SK-N-SH (cell line): ENCODE measurements around the gene ITGA8. TPM values are rescaled to one million over a fixed set of nuclear protein-coding genes. Genes with fewer than 3 reads are reported as not detected.

Experiments used
- CTCF ChIA-PET: fragments of 300-600, 350-600 bp; formaldehyde crosslinking; extraction: SDS; loops from one replicate; lab custom pipeline; 2021; lab: Yijun Ruan, JAX
- POLR2A ChIA-PET: fragments of 350-600 bp; sonication (Branson Sonifier 250); formaldehyde crosslinking; extraction: SDS; loops from one replicate; lab custom pipeline; 2020; ENCODE audit warnings: antibody characterized with exemption, inconsistent platforms; lab: Yijun Ruan, JAX
- DNase-seq: peaks from one replicate; pipeline ENCODE4 v3.0.0; 2012
- H2AFZ ChIP-seq: fragments of 200-600 bp; sonication (generic); 2 replicates; pipeline ENCODE4 v1.8.1; 2016; ENCODE audit warnings: antibody characterized with exemption, mild to moderate bottlenecking, low read depth
- H3F3A ChIP-seq: fragments of 200-600 bp; sonication (generic); replicated peaks from 2 replicates; pipeline ENCODE3; 2016; ENCODE audit warnings: antibody characterized with exemption, mild to moderate bottlenecking; ENCODE audit not compliant: insufficient read depth
- H3K27ac ChIP-seq, 2 experiments: fragments of 200-500 bp in 1 of 2; fragments of 200-600 bp in 1 of 2; sonication (Bioruptor generic) in 1 of 2; sonication (generic), shearing (Covaris generic) in 1 of 2; 2 replicates each; pipeline versions ENCODE4 v1.5.1 to v1.6.1; 2014 to 2016; ENCODE audit warnings: low read depth in 2 of 2, inconsistent platforms in 1 of 2, low read length in 1 of 2, mild to moderate bottlenecking in 1 of 2, mixed read lengths in 1 of 2
- H3K27me3 ChIP-seq: fragments of 200-600 bp; sonication (generic), shearing (Covaris generic); 2 replicates; pipeline ENCODE4 v1.6.1; 2016; ENCODE audit warnings: mixed run types; ENCODE audit not compliant: insufficient read depth
- H3K36me3 ChIP-seq, 2 experiments: fragments of 200-500 bp in 1 of 2; fragments of 200-600 bp in 1 of 2; sonication (Bioruptor generic) in 1 of 2; sonication (generic) in 1 of 2; replicated peaks in 1 of 2; 2 replicates each; pipeline versions ENCODE3 to v1.5.1; 2014 to 2016; ENCODE audit warnings: low read length in 1 of 2, mild to moderate bottlenecking in 1 of 2; ENCODE audit not compliant: insufficient read depth in 2 of 2, control insufficient read depth in 1 of 2
- H3K4me1 ChIP-seq, 2 experiments: fragments of 200-500 bp in 1 of 2; fragments of 200-600 bp in 1 of 2; sonication (Bioruptor generic) in 1 of 2; sonication (generic), shearing (Covaris generic) in 1 of 2; 2 replicates each; pipeline versions ENCODE4 v1.5.1 to v1.6.1; 2014 to 2016; ENCODE audit warnings: low read depth in 1 of 2, low read length in 1 of 2, mixed run types in 1 of 2; ENCODE audit not compliant: insufficient read depth in 2 of 2, control insufficient read depth in 1 of 2
- H3K4me2 ChIP-seq: fragments of 200-600 bp; sonication (generic), shearing (Covaris generic); 2 replicates; pipeline ENCODE4 v1.6.1; 2017; ENCODE audit warnings: mixed run types
- H3K4me3 ChIP-seq, 2 experiments: fragments of 200-500 bp in 1 of 2; fragments of 200-600 bp in 1 of 2; sonication (Bioruptor generic) in 1 of 2; sonication (generic), shearing (Covaris generic) in 1 of 2; 2 replicates each; pipeline versions ENCODE4 v1.5.1 to v1.8.1; 2014 to 2016; ENCODE audit warnings: low read depth in 2 of 2, inconsistent platforms in 1 of 2, low read length in 1 of 2, mild to moderate bottlenecking in 1 of 2, mixed read lengths in 1 of 2, moderate library complexity in 1 of 2
- H3K79me2 ChIP-seq: fragments of 200-600 bp; sonication (generic); 2 replicates; pipeline ENCODE4 v1.8.1; 2017; ENCODE audit warnings: mild to moderate bottlenecking; ENCODE audit not compliant: insufficient read depth
- H3K9ac ChIP-seq: fragments of 200-600 bp; sonication (generic); 2 replicates; pipeline ENCODE4 v1.6.1; 2017; ENCODE audit warnings: mixed run types
- H3K9me2 ChIP-seq: fragments of 200-600 bp; sonication (generic); 2 replicates; pipeline ENCODE4 v1.6.1; 2017; ENCODE audit warnings: mixed run types
- H3K9me3 ChIP-seq: fragments of 200-600 bp; sonication (generic); 2 replicates; pipeline ENCODE4 v1.6.1; 2017; ENCODE audit warnings: mixed run types, mild to moderate bottlenecking, moderate library complexity
- H4K20me1 ChIP-seq: fragments of 200-600 bp; sonication (generic); 2 replicates; pipeline ENCODE4 v1.6.1; 2017; ENCODE audit warnings: mild to moderate bottlenecking, mixed run types; ENCODE audit not compliant: insufficient read depth
- CHD2 ChIP-seq: fragments of 150-350 bp; IDR thresholded peaks from 2 replicates; pipeline ENCODE4 v1.6.1; 2018; ENCODE audit warnings: low read length; ENCODE audit not compliant: partially characterized antibody
- ELF1 ChIP-seq: IDR thresholded peaks from 2 replicates; pipeline ENCODE4 v1.4.0; 2012
- EP300 ChIP-seq, 2 experiments: IDR thresholded peaks; 2 replicates each; pipeline versions ENCODE4 v1.4.0 to v1.6.1; 2012; ENCODE audit warnings: borderline replicate concordance in 1 of 2, low read depth in 1 of 2, low read length in 1 of 2
- GABPA ChIP-seq: IDR thresholded peaks from 2 replicates; pipeline ENCODE4 v1.4.0; 2012; ENCODE audit warnings: low read depth, mild to moderate bottlenecking
- JUND ChIP-seq: IDR thresholded peaks from 2 replicates; pipeline ENCODE4 v1.4.0; 2012
- MXI1 ChIP-seq: IDR thresholded peaks from 2 replicates; pipeline ENCODE4 v1.6.1; 2012; ENCODE audit warnings: mild to moderate bottlenecking, low read depth, low read length, improper control_type of control experiment
- NRF1 ChIP-seq: IDR thresholded peaks from 2 replicates; pipeline ENCODE4 v1.6.1; 2012; ENCODE audit warnings: low read depth, mild to moderate bottlenecking, low read length
- RAD21 ChIP-seq: IDR thresholded peaks from 2 replicates; pipeline ENCODE4 v1.6.1; 2012; ENCODE audit warnings: mild to moderate bottlenecking, low read length
- RCOR1 ChIP-seq: fragments of 150-350 bp; IDR thresholded peaks from 2 replicates; pipeline ENCODE4 v1.6.1; 2017; ENCODE audit warnings: antibody characterized with exemption, low read length
- RXRA ChIP-seq: IDR thresholded peaks from 2 replicates; pipeline ENCODE4 v1.4.0; 2012; ENCODE audit warnings: low read depth, mild to moderate bottlenecking, borderline replicate concordance
- TAF1 ChIP-seq: IDR thresholded peaks from 2 replicates; pipeline ENCODE4 v1.6.1; 2012; ENCODE audit warnings: low read depth, mild to moderate bottlenecking, low read length, moderate library complexity, borderline replicate concordance
- TEAD4 ChIP-seq: IDR thresholded peaks from 2 replicates; pipeline ENCODE4 v1.4.0; 2012; ENCODE audit warnings: mild to moderate bottlenecking, borderline replicate concordance; ENCODE audit not compliant: insufficient read depth
- WGBS: methylation state at CpG from one replicate; pipeline ENCODE4 v1.1.6; 2017; ENCODE audit warnings: low lambda C conversion rate; 5-methylcytosine and 5-hydroxymethylcytosine counted together
- polyA plus RNA-seq, 3 experiments: library from polyadenylated mRNA; depleted of rRNA; stranded (reverse); fragments of >200 nt; gene quantifications; 2 replicates each; pipeline ENCODE4 v1.2.3, GENCODE V29; 2012
- TF ChIP-seq, protein P1 (sequence below): fragments of 150-350 bp; IDR thresholded peaks from 2 replicates; pipeline ENCODE4 v1.6.1; 2016; ENCODE audit warnings: mild to moderate bottlenecking, low read depth, low read length
- TF ChIP-seq, protein P2 (sequence below): IDR thresholded peaks from 2 replicates; pipeline ENCODE4 v1.4.0; 2012; ENCODE audit warnings: low read depth, borderline replicate concordance
- TF ChIP-seq, protein P3 (sequence below): IDR thresholded peaks from 2 replicates; pipeline ENCODE4; 2012
- TF ChIP-seq, protein P4 (sequence below): IDR thresholded peaks from 2 replicates; pipeline ENCODE4 v1.4.0; 2012; ENCODE audit warnings: low read depth, borderline replicate concordance

ITGA8 gene
- polyA plus RNA-seq, 1 of the 3 experiments (the other 2 are of a cell fraction): not detected

DNA sequence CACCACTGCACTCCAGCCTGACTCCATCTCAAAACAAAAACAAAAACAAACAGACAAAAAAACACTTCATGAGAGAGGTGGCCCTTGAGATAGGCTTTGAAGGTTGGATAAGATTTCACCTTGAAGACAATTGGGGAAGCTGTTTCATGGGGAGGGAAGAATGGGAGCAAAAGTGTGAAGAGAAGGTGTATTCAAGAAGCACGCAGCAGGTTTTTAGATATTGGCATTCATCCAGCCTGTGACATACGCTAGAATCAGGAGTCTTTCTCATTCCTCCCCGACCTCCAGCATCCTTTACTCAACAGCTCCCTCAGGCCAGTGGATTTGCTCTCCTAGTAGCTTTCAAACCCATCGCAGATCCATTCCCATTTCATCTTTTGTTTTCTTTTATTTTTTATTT is 232.3 kb downstream of the ITGA8 start:
- Histone ChIP-seq H3K9me2 (no peaks in the 10 kb centered on the region), H3K36me3 (no peaks in the 10 kb centered on the region), H3F3A (no peaks in the 10 kb centered on the region), H3K27me3 (no peaks in the 10 kb centered on the region; the same call in 1 of the 2 replicates), H3K4me1 (peaks cover 0 to 8% of the 10 kb centered on the region in 2 experiments; a peak in 1 of 4 replicates), H3K9me3 (no peaks in the 10 kb centered on the region), H2AFZ (no peak overlapping the region), H3K9ac (no peak overlapping the region), H3K4me2 (no peak overlapping the region), H3K27ac (no peak overlapping the region), H3K4me3 (no peak overlapping the region), H4K20me1 (no peaks in the 10 kb centered on the region), H3K79me2 (no peaks in the 10 kb centered on the region)
- no peak for TF ChIP-seq MXI1
- no peak for TF ChIP-seq TEAD4
- no peak for TF ChIP-seq JUND
- TF ChIP-seq, protein P1, sequence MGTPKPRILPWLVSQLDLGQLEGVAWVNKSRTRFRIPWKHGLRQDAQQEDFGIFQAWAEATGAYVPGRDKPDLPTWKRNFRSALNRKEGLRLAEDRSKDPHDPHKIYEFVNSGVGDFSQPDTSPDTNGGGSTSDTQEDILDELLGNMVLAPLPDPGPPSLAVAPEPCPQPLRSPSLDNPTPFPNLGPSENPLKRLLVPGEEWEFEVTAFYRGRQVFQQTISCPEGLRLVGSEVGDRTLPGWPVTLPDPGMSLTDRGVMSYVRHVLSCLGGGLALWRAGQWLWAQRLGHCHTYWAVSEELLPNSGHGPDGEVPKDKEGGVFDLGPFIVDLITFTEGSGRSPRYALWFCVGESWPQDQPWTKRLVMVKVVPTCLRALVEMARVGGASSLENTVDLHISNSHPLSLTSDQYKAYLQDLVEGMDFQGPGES: no peak
- no peak for TF ChIP-seq RXRA
- TF ChIP-seq, protein P2, sequence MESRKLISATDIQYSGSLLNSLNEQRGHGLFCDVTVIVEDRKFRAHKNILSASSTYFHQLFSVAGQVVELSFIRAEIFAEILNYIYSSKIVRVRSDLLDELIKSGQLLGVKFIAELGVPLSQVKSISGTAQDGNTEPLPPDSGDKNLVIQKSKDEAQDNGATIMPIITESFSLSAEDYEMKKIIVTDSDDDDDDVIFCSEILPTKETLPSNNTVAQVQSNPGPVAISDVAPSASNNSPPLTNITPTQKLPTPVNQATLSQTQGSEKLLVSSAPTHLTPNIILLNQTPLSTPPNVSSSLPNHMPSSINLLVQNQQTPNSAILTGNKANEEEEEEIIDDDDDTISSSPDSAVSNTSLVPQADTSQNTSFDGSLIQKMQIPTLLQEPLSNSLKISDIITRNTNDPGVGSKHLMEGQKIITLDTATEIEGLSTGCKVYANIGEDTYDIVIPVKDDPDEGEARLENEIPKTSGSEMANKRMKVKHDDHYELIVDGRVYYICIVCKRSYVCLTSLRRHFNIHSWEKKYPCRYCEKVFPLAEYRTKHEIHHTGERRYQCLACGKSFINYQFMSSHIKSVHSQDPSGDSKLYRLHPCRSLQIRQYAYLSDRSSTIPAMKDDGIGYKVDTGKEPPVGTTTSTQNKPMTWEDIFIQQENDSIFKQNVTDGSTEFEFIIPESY: no peak
- TF ChIP-seq, protein P3, sequence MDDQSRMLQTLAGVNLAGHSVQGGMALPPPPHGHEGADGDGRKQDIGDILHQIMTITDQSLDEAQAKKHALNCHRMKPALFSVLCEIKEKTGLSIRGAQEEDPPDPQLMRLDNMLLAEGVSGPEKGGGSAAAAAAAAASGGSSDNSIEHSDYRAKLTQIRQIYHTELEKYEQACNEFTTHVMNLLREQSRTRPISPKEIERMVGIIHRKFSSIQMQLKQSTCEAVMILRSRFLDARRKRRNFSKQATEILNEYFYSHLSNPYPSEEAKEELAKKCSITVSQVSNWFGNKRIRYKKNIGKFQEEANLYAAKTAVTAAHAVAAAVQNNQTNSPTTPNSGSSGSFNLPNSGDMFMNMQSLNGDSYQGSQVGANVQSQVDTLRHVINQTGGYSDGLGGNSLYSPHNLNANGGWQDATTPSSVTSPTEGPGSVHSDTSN: no peak
- TF ChIP-seq RAD21: no peak
- TF ChIP-seq NRF1: no peak
- TF ChIP-seq EP300 (IDR thresholded peaks at IDR 0.05; ENCODE audit: borderline replicate concordance in 1 of 2, low read depth in 1 of 2, low read length in 1 of 2): no peak
- TF ChIP-seq, protein P4, sequence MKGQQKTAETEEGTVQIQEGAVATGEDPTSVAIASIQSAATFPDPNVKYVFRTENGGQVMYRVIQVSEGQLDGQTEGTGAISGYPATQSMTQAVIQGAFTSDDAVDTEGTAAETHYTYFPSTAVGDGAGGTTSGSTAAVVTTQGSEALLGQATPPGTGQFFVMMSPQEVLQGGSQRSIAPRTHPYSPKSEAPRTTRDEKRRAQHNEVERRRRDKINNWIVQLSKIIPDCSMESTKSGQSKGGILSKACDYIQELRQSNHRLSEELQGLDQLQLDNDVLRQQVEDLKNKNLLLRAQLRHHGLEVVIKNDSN: no peak
- no peak for TF ChIP-seq CHD2
- TF ChIP-seq ELF1: no peak
- no peak for TF ChIP-seq TAF1
- TF ChIP-seq RCOR1: no peak
- no peak for TF ChIP-seq GABPA
- CTCF ChIA-PET: no interaction called here
- no peak for DNase-seq
- POLR2A ChIA-PET: no interaction called here
- 21% methylated on average over 4 of the region's 4 CpGs for WGBS
